ENCODE measurements around the gene SIX6. TPM values are rescaled to one million over a fixed set of nuclear protein-coding genes. Genes with fewer than 3 reads are reported as not detected.
"Not testable (repeated sequence)": the region's sequence is repeated elsewhere in the genome, so short reads cannot be mapped to it uniquely, and the experiment has no call there.

The SIX6 gene
- not detected in 2 replicates for total RNA-seq

GRCh38 chr14:60508707-60509437, at the start of gene SIX6:
Gene SIX6, plus strand, starts transcription at chr14:60509146. Its CDS starts 253 bp downstream, at chr14:60509399.
- DNase-seq (ENCODE audit: low read depth, low spot score) = no peak

GRCh38 chr14:60480248-60480647, 28.7 kb upstream of the SIX6 start:
- DNase-seq (ENCODE audit: low read depth, low spot score) = not testable (repeated sequence)

GRCh38 chr14:60482743-60483142, 26.2 kb upstream of the SIX6 start:
- no peak for DNase-seq (ENCODE audit: low read depth, low spot score)

GRCh38 chr14:60485057-60485597, 23.8 kb upstream of the SIX6 start:
- no peak for DNase-seq (ENCODE audit: low read depth, low spot score)

GRCh38 chr14:60485598-60486251, 23.2 kb upstream of the SIX6 start, which contains the start of gene C14orf39:
Gene C14orf39, minus strand, starts transcription at chr14:60486063. Its CDS starts 985 bp downstream, at chr14:60485078.
- DNase-seq (ENCODE audit: low read depth, low spot score) = no peak

- DNase-seq (ENCODE audit: low read depth, low spot score) = no peak
Observed at GRCh38 chr14:60487211-60487610, 21.7 kb upstream of the SIX6 start.

GRCh38 chr14:60488175-60488574, 20.8 kb upstream of the SIX6 start:
- DNase-seq (ENCODE audit: low read depth, low spot score) = no peak

GRCh38 chr14:60490270-60490669, 18.7 kb upstream of the SIX6 start:
- no peak for DNase-seq (ENCODE audit: low read depth, low spot score)

DNA sequence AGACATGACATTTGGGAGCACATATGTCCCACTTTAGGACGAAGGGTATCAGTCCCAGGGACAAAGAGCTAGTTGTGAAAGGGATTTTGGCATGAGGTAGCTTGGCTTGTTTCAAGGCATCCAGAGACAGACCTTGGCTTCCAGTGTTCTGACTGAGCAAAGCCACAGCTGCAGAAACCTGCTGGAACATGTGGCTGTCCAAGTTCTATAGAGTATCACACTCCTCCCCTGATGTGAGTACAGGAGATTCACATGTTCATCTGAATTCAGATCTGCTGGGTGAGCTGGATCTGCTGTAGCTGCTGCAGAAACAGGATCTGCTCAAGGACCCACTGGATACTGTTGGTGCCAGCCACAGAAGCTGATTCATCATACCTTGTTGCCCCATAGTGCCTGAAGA, 13.0 kb upstream of the SIX6 start:
- DNase-seq (ENCODE audit: low read depth, low spot score) = no peak

DNA sequence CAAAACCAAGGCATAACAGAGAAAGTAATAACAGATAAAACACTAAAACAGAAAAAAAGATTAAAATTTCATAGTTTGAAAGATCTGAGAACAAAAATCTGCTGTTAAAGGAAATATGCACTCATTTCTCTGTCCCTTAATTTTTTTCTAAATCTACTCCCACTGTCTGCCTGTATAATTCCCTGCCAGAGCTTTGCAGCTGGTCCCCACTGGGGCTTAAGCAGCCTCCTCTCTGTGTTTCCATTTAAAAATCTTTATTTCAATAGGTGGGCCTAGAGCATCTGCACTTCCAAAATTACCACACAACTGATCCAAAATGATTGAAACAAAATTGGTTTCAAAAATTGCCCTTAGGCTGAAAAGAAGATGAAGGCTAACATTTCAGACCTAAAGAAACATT, 6.4 kb upstream of the SIX6 start:
- no peak for DNase-seq (ENCODE audit: low read depth, low spot score)

DNA sequence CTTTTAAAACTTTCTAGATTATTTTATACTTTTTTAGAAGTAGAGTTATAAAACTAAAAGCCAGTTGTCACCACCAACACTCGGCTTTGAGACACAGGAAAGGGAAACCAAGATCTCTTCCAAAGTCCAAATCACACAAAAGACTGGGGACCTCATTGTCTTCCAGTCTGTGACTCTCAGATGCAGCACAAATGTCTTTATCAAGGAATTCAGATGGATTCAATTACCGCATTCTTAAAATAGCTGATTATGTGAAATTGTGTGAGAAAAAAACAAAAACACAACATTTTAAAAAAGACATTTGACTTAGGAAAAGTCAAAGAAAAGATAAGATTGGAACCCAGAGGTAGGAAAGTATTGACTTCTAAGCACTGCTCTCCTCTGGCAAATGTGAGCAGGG, 3.5 kb upstream of the SIX6 start:
- DNase-seq (ENCODE audit: low read depth, low spot score) = no peak

- no peak for DNase-seq (ENCODE audit: low read depth, low spot score)
Observed at GRCh38 chr14:60506010-60506409, 2.9 kb upstream of the SIX6 start.

- DNase-seq (ENCODE audit: low read depth, low spot score) = no peak
Observed at GRCh38 chr14:60506462-60506984, 2.4 kb upstream of the SIX6 start.

GRCh38 chr14:60506985-60507829, 1.7 kb upstream of the SIX6 start:
- no peak for DNase-seq (ENCODE audit: low read depth, low spot score)

DNA sequence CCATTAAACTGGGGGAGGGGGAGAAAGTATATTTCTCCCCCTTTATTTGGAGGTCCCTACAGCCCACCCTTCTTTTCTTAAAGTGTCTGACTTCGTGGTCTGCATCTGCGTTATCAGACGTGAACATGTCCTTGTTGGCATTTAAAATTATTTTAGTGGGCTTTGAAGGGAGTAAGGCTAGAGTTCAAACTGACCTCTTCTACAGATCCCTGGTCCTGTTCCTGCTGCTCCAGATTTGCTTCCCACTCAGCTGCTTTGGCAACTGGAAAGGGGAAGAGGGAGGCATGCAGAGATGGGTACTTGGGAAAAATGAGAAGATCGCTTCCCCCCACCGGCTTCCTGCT, 611 bp upstream of the SIX6 start:
- DNase-seq (ENCODE audit: low read depth, low spot score) = no peak

- no peak for DNase-seq (ENCODE audit: low read depth, low spot score)
Observed at GRCh38 chr14:60509438-60510253, 700 bp downstream of the SIX6 start.

GRCh38 chr14:60510254-60510950, 1.5 kb downstream of the SIX6 start:
- DNase-seq (ENCODE audit: low read depth, low spot score) = no peak

GRCh38 chr14:60510951-60511599, 2.1 kb downstream of the SIX6 start:
- DNase-seq (ENCODE audit: low read depth, low spot score) = no peak

- DNase-seq (ENCODE audit: low read depth, low spot score) = no peak
Observed at GRCh38 chr14:60512126-60512525, 3.2 kb downstream of the SIX6 start.

Data from pulmonary artery endothelial cell (primary cell).